Right lobe of liver (tissue), 6 donors: ENCODE data around the gene APOBEC3H. TPM values are rescaled to one million over a fixed set of nuclear protein-coding genes. Genes with fewer than 3 reads are reported as not detected.
A peak's percentile ranks its signal among the peaks of the same experiment; 100 is the strongest.

ENCODE experiments used
- ATAC-seq, 4 donors: fragments of 200-7000 bp; cut with Tn5 transposase; one replicate each; pipeline ENCODE4 v1.9.1; 2020; ENCODE audit warnings: mild to moderate bottlenecking in 4 of 4, moderate library complexity in 4 of 4
- DNase-seq, 3 donors: peaks; one replicate each; pipeline ENCODE4 v3.0.0-alpha.2; 2020
- H3K27ac ChIP-seq, 3 donors: fragments of 200-600 bp; one replicate each; pipeline ENCODE4 v1.8.0; 2022
- H3K27me3 ChIP-seq, 2 donors: fragments of 200-600 bp; one replicate each; pipeline ENCODE4 v1.8.0; 2022
- H3K36me3 ChIP-seq, 4 donors: fragments of 200-600 bp; sonication (generic) in 1 of 4; one replicate each; pipeline versions ENCODE4 v1.5.1 to v1.8.0; 2017 to 2022; ENCODE audit warnings: control low read depth in 1 of 4
- H3K4me1 ChIP-seq, 4 donors: fragments of 200-600 bp; sonication (generic) in 1 of 4; one replicate each; pipeline versions ENCODE4 v1.5.1 to v1.8.0; 2017 to 2022; ENCODE audit warnings: control low read depth in 1 of 4
- H3K4me3 ChIP-seq, 3 donors: fragments of 200-600 bp; one replicate each; pipeline ENCODE4 v1.8.0; 2022
- H3K9me3 ChIP-seq, 4 donors: fragments of 200-600 bp; sonication (generic) in 1 of 4; one replicate each; pipeline versions ENCODE4 v1.5.1 to v1.8.0; 2017 to 2022; ENCODE audit warnings: control low read depth in 1 of 4
- CTCF ChIP-seq, 4 donors: fragments of 200-600 bp in 3 of 4; fragments of 450-650 bp in 1 of 4; IDR thresholded peaks; one replicate each; pipeline versions ENCODE4 v1.5.1 to v1.8.0; 2016 to 2022; ENCODE audit warnings: antibody characterized with exemption in 4 of 4, mild to moderate bottlenecking in 2 of 4
- POLR2A ChIP-seq: fragments of 450-650 bp; IDR thresholded peaks from one replicate; pipeline ENCODE4 v1.6.1; 2017; ENCODE audit warnings: antibody characterized with exemption, mild to moderate bottlenecking
- WGBS: methylation state at CpG from one replicate; pipeline ENCODE4 v1.1.6; 2018; ENCODE audit warnings: low coverage, low lambda C conversion rate; ENCODE audit not compliant: insufficient coverage; ENCODE audit errors: missing lambda C conversion rate; 5-methylcytosine and 5-hydroxymethylcytosine counted together
- intact Hi-C, 2 donors: fragments of 100-400 bp; cut with DNase I; formaldehyde crosslinking; loops; one replicate each; pipeline versions ENCODE4 v1.11.2 to v1.14.1; 2022
- total RNA-seq, 6 experiments: library from RNA; depleted of rRNA in 2 of 6; stranded (reverse); fragments of >200 nt in 2 of 6; fragmentation: NEBNext Ultra II Directional in 3 of 6; extraction: Animal tissue kit (Norgen Biotek cat#: 25700) in 3 of 6; gene quantifications; one replicate each; pipeline versions ENCODE4 v1.1.0 to v1.2.4, GENCODE V29; 2016 to 2023
- donor health status: DM: no; HTN: yes; CAD: no.
- donor health status: DM: no; HTN: no; CAD: no.
- donor health status: DM: no; HTN: no; CAD: no.
- donor health status: DM: no; HTN: yes; CAD: no.
- donor health status: DM: no; HTN: yes; CAD: no.

APOBEC3H gene
- total RNA-seq, 6 experiments from 2014 or later: 0.31 TPM; not detected in 5

- no peaks in the 10 kb centered on the region for H3K27me3 ChIP-seq
- no peak overlapping the region for H3K27ac ChIP-seq
- H3K36me3 ChIP-seq: no peaks in the 10 kb centered on the region
- H3K4me1 ChIP-seq: no peaks in the 10 kb centered on the region
- DNase-seq (no peak), ATAC-seq (no peak)
- TF ChIP-seq CTCF (IDR thresholded peaks at IDR 0.05): no peak
- no peak for TF ChIP-seq POLR2A
- 89% methylated on average over 8 of the region's 9 CpGs for WGBS
- intact Hi-C loops: loop anchor here (10.0 kb wide), 1 partner anchor 265 kb away; no protein-coding TSS in a partner anchor
- H3K9me3 ChIP-seq: no peaks in the 10 kb centered on the region
- no peak overlapping the region for H3K4me3 ChIP-seq
Observed at GRCh38 chr22:39129746-39130145, 32.7 kb downstream of the APOBEC3H start.

DNA sequence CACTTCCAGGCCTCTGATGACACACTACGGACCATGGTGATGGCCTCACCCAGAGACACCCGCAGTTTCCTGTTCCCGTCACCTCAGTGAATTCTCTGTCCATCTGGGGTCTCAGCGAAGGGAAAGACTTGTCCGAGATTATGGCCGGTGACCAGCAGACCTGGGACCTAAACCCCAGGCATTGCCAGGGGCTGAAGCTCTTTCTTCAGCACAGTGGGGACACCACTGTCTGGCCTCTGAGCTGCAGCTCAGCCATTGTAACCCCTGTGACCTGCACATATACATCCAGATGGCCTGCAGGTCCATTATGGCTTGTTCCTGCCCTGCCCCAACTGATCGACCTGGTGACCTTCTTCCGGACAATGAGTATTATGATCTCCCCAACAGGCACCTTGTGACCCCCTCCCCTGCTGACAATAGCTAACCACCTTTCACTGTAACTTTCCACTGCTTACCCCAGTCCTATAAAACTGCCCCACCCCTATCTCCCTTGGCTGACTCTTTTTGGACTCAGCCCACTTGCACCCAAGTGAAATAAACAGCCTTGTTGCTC, 33.2 kb downstream of the APOBEC3H start:
- DNase-seq (no peak), ATAC-seq (no peak)
- intact Hi-C loops: loop anchor here in 1 of 2 donors (10.0 kb wide), 1 partner anchor 265 kb away; no protein-coding TSS in a partner anchor
- H3K36me3 ChIP-seq: no peaks in the 10 kb centered on the region
- H3K4me3 ChIP-seq: no peak overlapping the region
- TF ChIP-seq CTCF (IDR thresholded peaks at IDR 0.05) (no peak), POLR2A (no peak)
- no CpG with 5 or more reads among the region's 8 CpGs for WGBS
- no peaks in the 10 kb centered on the region for H3K9me3 ChIP-seq
- H3K4me1 ChIP-seq: no peaks in the 10 kb centered on the region
- H3K27ac ChIP-seq: no peak overlapping the region
- no peaks in the 10 kb centered on the region for H3K27me3 ChIP-seq

GRCh38 chr22:39130892-39131855, 34.1 kb downstream of the APOBEC3H start:
- Histone ChIP-seq H3K9me3 (no peaks in the 10 kb centered on the region), H3K36me3 (no peaks in the 10 kb centered on the region), H3K4me1 (no peaks in the 10 kb centered on the region), H3K27me3 (no peaks in the 10 kb centered on the region), H3K4me3 (no peak overlapping the region), H3K27ac (no peak overlapping the region)
- 62% methylated on average over 12 of the region's 24 CpGs for WGBS
- intact Hi-C loops: loop anchor here in 1 of 2 donors (10.0 kb wide), 1 partner anchor 266 kb away; no protein-coding TSS in a partner anchor
- no peak for TF ChIP-seq CTCF (IDR thresholded peaks at IDR 0.05)
- TF ChIP-seq POLR2A: no peak
- peak in 3 of 4 donors; percentile 11 to 52 (median 31) for ATAC-seq
- DNase-seq: no peak

DNA sequence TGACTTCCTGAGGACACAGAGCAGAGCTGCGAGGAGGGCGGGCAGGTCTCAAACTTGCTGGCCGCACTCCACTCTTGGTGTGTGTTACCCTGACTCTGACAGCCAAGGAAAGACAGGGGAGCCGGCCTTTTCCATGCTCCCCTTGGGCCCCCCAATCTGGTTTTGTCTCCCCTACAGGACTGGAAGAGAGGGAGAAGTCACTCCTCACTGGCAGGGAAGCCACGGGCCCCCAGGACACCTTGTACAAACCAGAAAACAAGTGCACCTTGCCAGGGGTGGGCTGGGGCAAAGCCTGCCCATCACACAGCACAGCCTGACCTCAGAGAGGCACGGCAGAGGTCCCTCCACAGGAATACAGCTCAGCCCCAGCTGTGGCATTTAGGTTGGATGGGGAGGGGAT, 35.2 kb downstream of the APOBEC3H start:
- DNase-seq (no peak), ATAC-seq (no peak)
- TF ChIP-seq CTCF (IDR thresholded peaks at IDR 0.05) (no peak), POLR2A (no peak)
- intact Hi-C loops: loop anchor here in 1 of 2 donors (10.0 kb wide), 1 partner anchor 267 kb away; no protein-coding TSS in a partner anchor
- Histone ChIP-seq H3K27me3 (no peaks in the 10 kb centered on the region), H3K4me1 (no peaks in the 10 kb centered on the region), H3K9me3 (no peaks in the 10 kb centered on the region), H3K36me3 (no peaks in the 10 kb centered on the region), H3K27ac (no peak overlapping the region), H3K4me3 (no peak overlapping the region)
- WGBS: 87% methylated on average over 3 of the region's 6 CpGs
